ENCODE data around the gene ATR. TPM values are rescaled to one million over a fixed set of nuclear protein-coding genes. Genes with fewer than 3 reads are reported as not detected.

Gene ATR
- polyA plus RNA-seq, 3 donors, result 6.3 to 16.4 (median 6.6) TPM

GRCh38 chr3:142468456-142468855 is 110.1 kb downstream of the ATR start:
- intact Hi-C loops (cut with micrococcal nuclease), result no loop called here
- Mint-ChIP-seq H3K4me3 (no peak overlapping the region), H3K27me3 (ENCODE audit: low read depth in 3 of 3) (no peaks in the 10 kb centered on the region), H3K36me3 (peaks cover 30 to 32% of the 10 kb centered on the region in 2 donors), H3K27ac (no peak overlapping the region), H3K4me1 (no peaks in the 10 kb centered on the region), H3K9me3 (peaks cover 0 to 3% (median 1%) of the 10 kb centered on the region in 7 donors)
- no peak overlapping the region for H3K9ac ChIP-seq (ENCODE audit: insufficient read depth, low read length, poor library complexity, severe bottlenecking)
- no peaks in the 10 kb centered on the region for H3K4me1 ChIP-seq (ENCODE audit: control insufficient read depth in 1 of 2, insufficient read depth in 2 of 2, low read length in 2 of 2)
- peaks cover 18 to 30% of the 10 kb centered on the region in 2 donors for H3K36me3 ChIP-seq (replicated peaks in 1 of 2; ENCODE audit: control insufficient read depth in 1 of 2, insufficient read depth in 2 of 2, low read length in 2 of 2)
- H3K9me3 ChIP-seq (replicated peaks in 1 of 2; ENCODE audit: control insufficient read depth in 1 of 2, insufficient read depth in 1 of 2, low read length in 2 of 2), result peaks cover 1 to 3% of the 10 kb centered on the region in 2 donors
- no peak overlapping the region for H3K4me3 ChIP-seq (replicated peaks in 1 of 3; ENCODE audit: low read depth in 2 of 3, low read length in 3 of 3)
- H3K27ac ChIP-seq (ENCODE audit: low read depth in 1 of 2, low read length in 2 of 2), result no peak overlapping the region
- no peaks in the 10 kb centered on the region for H3K79me2 ChIP-seq (ENCODE audit: insufficient read depth, low read length)
- no peaks in the 10 kb centered on the region for H4K20me1 ChIP-seq (ENCODE audit: insufficient read depth, low read length)
- H3K4me2 ChIP-seq (replicated peaks; ENCODE audit: extremely low read depth, low read length, poor library complexity, severe bottlenecking), result no peak overlapping the region
- WGBS (ENCODE audit: insufficient coverage), result 100% methylated on average over 2 of the region's 4 CpGs
- no peaks in the 10 kb centered on the region for H3K27me3 ChIP-seq (ENCODE audit: control insufficient read depth in 2 of 2, insufficient read depth in 2 of 2, low read length in 2 of 2)
- no peak for DNase-seq
- no peak overlapping the region for H2AFZ ChIP-seq (ENCODE audit: insufficient read depth, low read depth, low read length, poor library complexity, severe bottlenecking)
- TF ChIP-seq CTCF (IDR thresholded peaks at IDR 0.05), result no peak

DNA sequence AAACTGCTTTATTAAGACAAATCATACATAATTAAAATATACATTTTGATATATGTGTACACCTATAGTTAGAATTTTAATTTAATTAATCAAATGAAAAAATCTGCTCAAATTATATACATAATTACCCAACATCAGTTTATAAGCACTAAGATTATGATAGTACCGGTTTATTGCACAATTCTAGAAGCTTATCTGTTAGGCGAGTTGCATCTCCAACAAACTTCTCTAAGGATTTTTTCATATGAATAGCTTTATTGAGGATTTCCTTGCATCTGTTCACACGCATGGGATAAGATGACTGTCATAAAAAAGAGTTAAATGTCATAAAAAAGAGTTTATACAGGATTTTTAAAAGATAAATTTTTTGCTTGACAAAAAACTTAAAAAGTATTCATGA is 110.8 kb downstream of the ATR start:
- no peak overlapping the region for H3K4me2 ChIP-seq (replicated peaks; ENCODE audit: extremely low read depth, low read length, poor library complexity, severe bottlenecking)
- H3K36me3 ChIP-seq (replicated peaks in 1 of 2; ENCODE audit: control insufficient read depth in 1 of 2, insufficient read depth in 2 of 2, low read length in 2 of 2), result peaks cover 21 to 37% of the 10 kb centered on the region in 2 donors
- Mint-ChIP-seq H3K4me3 (no peak overlapping the region), H3K9me3 (no peaks in the 10 kb centered on the region), H3K27me3 (ENCODE audit: low read depth in 3 of 3) (no peaks in the 10 kb centered on the region), H3K36me3 (peaks cover 26 to 27% of the 10 kb centered on the region in 2 donors), H3K27ac (no peak overlapping the region), H3K4me1 (no peaks in the 10 kb centered on the region)
- no peak overlapping the region for H3K4me3 ChIP-seq (replicated peaks in 1 of 3; ENCODE audit: low read depth in 2 of 3, low read length in 3 of 3)
- no peak overlapping the region for H2AFZ ChIP-seq (ENCODE audit: insufficient read depth, low read depth, low read length, poor library complexity, severe bottlenecking)
- WGBS (ENCODE audit: insufficient coverage), result no CpG with 5 or more reads among the region's 3 CpGs
- no peak for TF ChIP-seq CTCF (IDR thresholded peaks at IDR 0.05)
- H3K79me2 ChIP-seq (ENCODE audit: insufficient read depth, low read length), result no peaks in the 10 kb centered on the region
- H3K9ac ChIP-seq (ENCODE audit: insufficient read depth, low read length, poor library complexity, severe bottlenecking), result no peak overlapping the region
- no peak overlapping the region for H3K27ac ChIP-seq (ENCODE audit: low read depth in 1 of 2, low read length in 2 of 2)
- no peaks in the 10 kb centered on the region for H3K4me1 ChIP-seq (ENCODE audit: control insufficient read depth in 1 of 2, insufficient read depth in 2 of 2, low read length in 2 of 2)
- H3K27me3 ChIP-seq (ENCODE audit: control insufficient read depth in 2 of 2, insufficient read depth in 2 of 2, low read length in 2 of 2), result no peaks in the 10 kb centered on the region
- no peak for DNase-seq
- intact Hi-C loops (cut with micrococcal nuclease), result no loop called here
- no peaks in the 10 kb centered on the region for H4K20me1 ChIP-seq (ENCODE audit: insufficient read depth, low read length)
- H3K9me3 ChIP-seq (replicated peaks in 1 of 2; ENCODE audit: control insufficient read depth in 1 of 2, insufficient read depth in 1 of 2, low read length in 2 of 2), result no peaks in the 10 kb centered on the region

Measured in CD14-positive monocyte (primary cell).